ENCODE measurements around the gene LAMTOR2. TPM values are rescaled to one million over a fixed set of nuclear protein-coding genes. Genes with fewer than 3 reads are reported as not detected.
A peak's percentile ranks its signal among the peaks of the same experiment; 100 is the strongest.

Gene LAMTOR2
- total RNA-seq, 1 experiment from 2014 or later, result 60.2 TPM

GRCh38 chr1:156060937-156061636, 6.5 kb downstream of the LAMTOR2 start, which contains the start of gene RAB25:
Gene RAB25, plus strand, starts transcription at chr1:156061160. Its CDS starts 241 bp downstream, at chr1:156061401.
- intact Hi-C loops (cut with micrococcal nuclease), result loop anchor here (10.0 kb wide), 1 partner anchor 56 kb away; no protein-coding TSS in a partner anchor
- no peaks in the 10 kb centered on the region for H3K9me2 ChIP-seq (ENCODE audit: insufficient read depth)
- POLR2A ChIA-PET, result interaction anchor here (0.6 to 1.2 kb wide), 3 partner anchors 53 to 120 kb away, joined by 3 to 4 read pairs (median 3); no protein-coding TSS in a partner anchor

GRCh38 chr1:156062189-156062588, 7.6 kb downstream of the LAMTOR2 start:
- DNase-seq (ENCODE audit: low read depth, low spot score) (no peak), ATAC-seq (no peak)
- Histone ChIP-seq H3K27me3 (ENCODE audit: insufficient read depth, low read length) (no peaks in the 10 kb centered on the region), H3K9me2 (ENCODE audit: insufficient read depth) (no peaks in the 10 kb centered on the region), H3K9me3 (ENCODE audit: control insufficient read depth in 1 of 2, insufficient read depth in 1 of 2, low read depth in 1 of 2, low read length in 2 of 2) (no peaks in the 10 kb centered on the region), H3K4me3 (replicated peaks in 1 of 2; ENCODE audit: low read depth in 1 of 2, low read length in 2 of 2) (peak overlapping the region; percentile 74 to 92), H3K27ac (ENCODE audit: low read depth, low read length) (peak overlapping the region; percentile 84), H3K9ac (ENCODE audit: low read length) (peak overlapping the region; percentile 71), H3K4me1 (ENCODE audit: control insufficient read depth in 1 of 2, insufficient read depth in 2 of 2, low read length in 2 of 2) (peaks cover 0 to 12% of the 10 kb centered on the region in 2 experiments; a peak in 1 of 4 replicates), H3K36me3 (ENCODE audit: control insufficient read depth in 1 of 2, insufficient read depth in 2 of 2, low read length in 2 of 2) (peaks cover 6 to 11% of the 10 kb centered on the region in 2 experiments; a peak in 2 of 4 replicates), H2AFZ (ENCODE audit: low read depth, low read length, poor library complexity, severe bottlenecking) (no peak overlapping the region), H3K79me2 (ENCODE audit: insufficient read depth, low read length) (peaks cover 59% of the 10 kb centered on the region), H4K20me1 (ENCODE audit: insufficient read depth) (no peaks in the 10 kb centered on the region), H3K4me2 (ENCODE audit: low read length) (peak overlapping the region; percentile 72)
- BruUV-seq (replicated peaks), result no TSS peak
- RAD21 ChIA-PET (ENCODE audit: low non-redundant PET in 1 of 2, low total read pairs in 2 of 2, uncharacterized antibody in 2 of 2, unreplicated experiment in 2 of 2), result interaction anchor here in 1 of 2 experiments (1.4 kb wide), 1 partner anchor 121 kb away, joined by 3 read pairs; the partner anchor contains the start of gene RXFP4
- POLR2A ChIA-PET, result no interaction called here
- intact Hi-C loops (cut with micrococcal nuclease), result loop anchor here (10.0 kb wide), 1 partner anchor 57 kb away; no protein-coding TSS in a partner anchor
- CTCF ChIA-PET, result no interaction called here
- TF ChIP-seq SRF (IDR thresholded peaks at IDR 0.05; ENCODE audit: low read depth) (no peak), SIN3A (IDR thresholded peaks at IDR 0.05; ENCODE audit: low read depth) (no peak), ZNF274 (IDR thresholded peaks at IDR 0.05; ENCODE audit: low read depth, low read length) (no peak), POLR2AphosphoS5 (IDR thresholded peaks at IDR 0.05; ENCODE audit: low read depth, low read length) (no peak), TCF7L2 (IDR thresholded peaks at IDR 0.05; ENCODE audit: borderline replicate concordance, extremely low read depth, insufficient read depth, insufficient read length) (no peak), MAX (IDR thresholded peaks at IDR 0.05) (no peak), ELF1 (IDR thresholded peaks at IDR 0.05; ENCODE audit: borderline replicate concordance, low read depth) (no peak), EZH2phosphoT487 (IDR thresholded peaks at IDR 0.05; ENCODE audit: borderline replicate concordance) (no peak), ZFX (IDR thresholded peaks at IDR 0.05) (no peak), POLR2A (IDR thresholded peaks at IDR 0.05; ENCODE audit: borderline replicate concordance, extremely low read depth, insufficient read depth, insufficient read length) (no peak), CEBPB (IDR thresholded peaks at IDR 0.05; ENCODE audit: low read depth) (no peak), CBX3 (IDR thresholded peaks at IDR 0.05; ENCODE audit: low read depth) (no peak), EGR1 (IDR thresholded peaks at IDR 0.05; ENCODE audit: low read depth) (no peak), FOSL1 (IDR thresholded peaks at IDR 0.05; ENCODE audit: low read depth) (no peak), EZH2 (IDR thresholded peaks at IDR 0.05) (no peak)

More at GRCh38 chr1:156060937-156061636, 6.5 kb downstream of the LAMTOR2 start, which contains the start of gene RAB25:
- no peaks in the 10 kb centered on the region for H4K20me1 ChIP-seq (ENCODE audit: insufficient read depth)
- TF ChIP-seq ZNF274 (IDR thresholded peaks at IDR 0.05; ENCODE audit: low read depth, low read length), result no peak
- TF ChIP-seq ZFX (IDR thresholded peaks at IDR 0.05), result peak; percentile 59; the same call in 1 of the 2 replicates
- TF ChIP-seq RAD21 (IDR thresholded peaks at IDR 0.05; ENCODE audit: low read depth), result no peak
- TF ChIP-seq POLR2AphosphoS5 (IDR thresholded peaks at IDR 0.05; ENCODE audit: low read depth, low read length), result peak; percentile 95
- peak; percentile 64 for TF ChIP-seq YY1 (IDR thresholded peaks at IDR 0.05; ENCODE audit: extremely low read depth, insufficient replicate concordance, low read depth, low read length)
- TF ChIP-seq POLR2A (IDR thresholded peaks at IDR 0.05; ENCODE audit: borderline replicate concordance, extremely low read depth, insufficient read depth, insufficient read length), result peak; percentile 81
- peak within 1 kb of the TSS; percentile 71 for H3K9ac ChIP-seq (ENCODE audit: low read length)
- H2AFZ ChIP-seq (ENCODE audit: low read depth, low read length, poor library complexity, severe bottlenecking), result peak within 1 kb of the TSS; percentile 51
- ATAC-seq (peak; percentile 94), DNase-seq (ENCODE audit: low read depth, low spot score) (peak; percentile 83)
- H3K27ac ChIP-seq (ENCODE audit: low read depth, low read length), result peak within 1 kb of the TSS; percentile 84
- no peaks in the 10 kb centered on the region for H3K27me3 ChIP-seq (ENCODE audit: insufficient read depth, low read length)
- peak within 1 kb of the TSS; percentile 74 to 92 for H3K4me3 ChIP-seq (replicated peaks in 1 of 2; ENCODE audit: low read depth in 1 of 2, low read length in 2 of 2)
- H3K4me2 ChIP-seq (ENCODE audit: low read length), result peak within 1 kb of the TSS; percentile 72
- no peaks in the 10 kb centered on the region for H3K9me3 ChIP-seq (ENCODE audit: control insufficient read depth in 1 of 2, insufficient read depth in 1 of 2, low read depth in 1 of 2, low read length in 2 of 2)
- BruUV-seq (replicated peaks), result TSS peak; percentile 71
- H3K36me3 ChIP-seq (ENCODE audit: control insufficient read depth in 1 of 2, insufficient read depth in 2 of 2, low read length in 2 of 2), result peaks cover 3 to 11% of the 10 kb centered on the region in 2 experiments; a peak in 2 of 4 replicates
- peaks cover 0 to 16% of the 10 kb centered on the region in 2 experiments; a peak in 1 of 4 replicates for H3K4me1 ChIP-seq (ENCODE audit: control insufficient read depth in 1 of 2, insufficient read depth in 2 of 2, low read length in 2 of 2)
- RAD21 ChIA-PET (ENCODE audit: low non-redundant PET in 1 of 2, low total read pairs in 2 of 2, uncharacterized antibody in 2 of 2, unreplicated experiment in 2 of 2), result interaction anchor here in 1 of 2 experiments (1.4 kb wide), 1 partner anchor 120 kb away, joined by 3 read pairs; the partner anchor contains the start of gene RXFP4
- CTCF ChIA-PET, result interaction anchor here (0.8 to 1.2 kb wide), 4 partner anchors 12 to 123 kb away, joined by 3 to 7 read pairs (median 5); no protein-coding TSS in a partner anchor
- H3K79me2 ChIP-seq (ENCODE audit: insufficient read depth, low read length), result peaks cover 49% of the 10 kb centered on the region

Data from HCT116 (cell line).